Measurements from ENCODE around the gene SNAP23.

SNAP23 gene

GRCh38 chr15:42495361-42496212, at the start of gene SNAP23:
SNAP23 (plus strand) TSS chr15:42495634; CDS start chr15:42511847, 16,213 bp downstream.
- no peak for FAIRE-seq

GRCh38 chr15:42447599-42447998, 47.8 kb upstream of the SNAP23 start:
- no peak for FAIRE-seq

GRCh38 chr15:42448281-42448680, 47.2 kb upstream of the SNAP23 start:
- no peak for FAIRE-seq

GRCh38 chr15:42449770-42450424, 45.5 kb upstream of the SNAP23 start:
- no peak for FAIRE-seq

- FAIRE-seq = no peak
These were observed 45.0 kb upstream of the SNAP23 start for GRCh38 chr15:42450425-42450790.

- no peak for FAIRE-seq
These were observed 41.6 kb upstream of the SNAP23 start for GRCh38 chr15:42453826-42454225.

- FAIRE-seq = no peak
These were observed 38.9 kb upstream of the SNAP23 start for GRCh38 chr15:42456531-42456930.

GRCh38 chr15:42456971-42457370, 38.5 kb upstream of the SNAP23 start:
- no peak for FAIRE-seq

GRCh38 chr15:42457445-42458442, 37.7 kb upstream of the SNAP23 start:
- FAIRE-seq = no peak

- no peak for FAIRE-seq
These were observed 34.2 kb upstream of the SNAP23 start for GRCh38 chr15:42461261-42461660.

GRCh38 chr15:42465520-42466259, 29.7 kb upstream of the SNAP23 start:
- no peak for FAIRE-seq

GRCh38 chr15:42471002-42471401, 24.4 kb upstream of the SNAP23 start:
- FAIRE-seq = no peak

- no peak for FAIRE-seq
These were observed 20.6 kb upstream of the SNAP23 start for GRCh38 chr15:42474827-42475226.

- no peak for FAIRE-seq
These were observed 12.7 kb upstream of the SNAP23 start for GRCh38 chr15:42482701-42483100.

GRCh38 chr15:42483677-42484076, 11.8 kb upstream of the SNAP23 start:
- no peak for FAIRE-seq

GRCh38 chr15:42490291-42490670, 5.2 kb upstream of the SNAP23 start:
- no peak for FAIRE-seq

GRCh38 chr15:42490671-42491538, 4.5 kb upstream of the SNAP23 start, which contains the start of gene ZNF106:
ZNF106 (minus strand) TSS chr15:42491141; CDS start chr15:42472289, 18,852 bp downstream.
- peak; percentile 86 for FAIRE-seq

GRCh38 chr15:42491539-42492225, 3.8 kb upstream of the SNAP23 start:
- FAIRE-seq = peak; percentile 36

- no peak for FAIRE-seq
These were observed 1.8 kb upstream of the SNAP23 start for GRCh38 chr15:42493679-42494078.

- FAIRE-seq = peak; percentile 51
These were observed 455 bp upstream of the SNAP23 start for GRCh38 chr15:42494998-42495360.

Measured in islet of Langerhans (tissue), 1 donor.